NOMO-1 treated with dmso at 0.1 percent for 144 hours (cell line): ENCODE measurements around the gene MDFIC.

ENCODE experiments used
- DNase-seq: peaks from one replicate; lab custom pipeline; 2025; ENCODE audit not compliant: unreplicated experiment; lab: John Stamatoyannopoulos, UW

The MDFIC gene

GRCh38 chr7:114986190-114987180 lies 64.6 kb downstream of the MDFIC start:
- DNase-seq, result no peak

GRCh38 chr7:114988026-114988425 lies 66.1 kb downstream of the MDFIC start:
- no peak for DNase-seq

GRCh38 chr7:114988755-114989375 lies 67.0 kb downstream of the MDFIC start:
- no peak for DNase-seq

GRCh38 chr7:114989531-114989930 lies 67.6 kb downstream of the MDFIC start:
- no peak for DNase-seq

- DNase-seq, result no peak
These were observed 75.9 kb downstream of the MDFIC start for GRCh38 chr7:114997487-114998404.

- DNase-seq, result no peak
These were observed 82.2 kb downstream of the MDFIC start for GRCh38 chr7:115004121-115004520.

- DNase-seq, result no peak
These were observed 83.4 kb downstream of the MDFIC start for GRCh38 chr7:115005251-115005650.

- DNase-seq, result no peak
These were observed 84.1 kb downstream of the MDFIC start for GRCh38 chr7:115005953-115006352.

- DNase-seq, result no peak
These were observed 85.9 kb downstream of the MDFIC start for GRCh38 chr7:115007751-115008150.

- no peak for DNase-seq
These were observed 86.7 kb downstream of the MDFIC start for GRCh38 chr7:115008465-115009114.

GRCh38 chr7:115009139-115009538 lies 87.2 kb downstream of the MDFIC start:
- DNase-seq, result no peak

- no peak for DNase-seq
These were observed 88.0 kb downstream of the MDFIC start for GRCh38 chr7:115009736-115010440.

- DNase-seq, result no peak
These were observed 88.5 kb downstream of the MDFIC start for GRCh38 chr7:115010441-115010820.

GRCh38 chr7:115013886-115014285 lies 92.0 kb downstream of the MDFIC start:
- DNase-seq, result no peak

- DNase-seq, result no peak
These were observed 92.9 kb downstream of the MDFIC start for GRCh38 chr7:115014794-115015193.

GRCh38 chr7:115015619-115016018 lies 93.7 kb downstream of the MDFIC start:
- no peak for DNase-seq

GRCh38 chr7:115019882-115020605 lies 98.2 kb downstream of the MDFIC start:
- DNase-seq, result peak; percentile 76

- DNase-seq, result peak; percentile 2
These were observed 101.3 kb downstream of the MDFIC start for GRCh38 chr7:115023219-115023618.

- no peak for DNase-seq
These were observed 102.4 kb downstream of the MDFIC start for GRCh38 chr7:115024276-115024675.
